ENCODE measurements around the gene HBD.
"Not testable (repeated sequence)": the region's sequence is repeated elsewhere in the genome, so short reads cannot be mapped to it uniquely, and the experiment has no call there.

Gene HBD

GRCh38 chr11:5266609-5267008, 32.3 kb upstream of the HBD start:
- no peak for TF ChIP-seq GLIS3 (CRISPR knock-in tag; IDR thresholded peaks at IDR 0.05)
- no peak for TF ChIP-seq PPARA (CRISPR knock-in tag; IDR thresholded peaks at IDR 0.05; ENCODE audit: borderline replicate concordance)
- TF ChIP-seq, protein P1, sequence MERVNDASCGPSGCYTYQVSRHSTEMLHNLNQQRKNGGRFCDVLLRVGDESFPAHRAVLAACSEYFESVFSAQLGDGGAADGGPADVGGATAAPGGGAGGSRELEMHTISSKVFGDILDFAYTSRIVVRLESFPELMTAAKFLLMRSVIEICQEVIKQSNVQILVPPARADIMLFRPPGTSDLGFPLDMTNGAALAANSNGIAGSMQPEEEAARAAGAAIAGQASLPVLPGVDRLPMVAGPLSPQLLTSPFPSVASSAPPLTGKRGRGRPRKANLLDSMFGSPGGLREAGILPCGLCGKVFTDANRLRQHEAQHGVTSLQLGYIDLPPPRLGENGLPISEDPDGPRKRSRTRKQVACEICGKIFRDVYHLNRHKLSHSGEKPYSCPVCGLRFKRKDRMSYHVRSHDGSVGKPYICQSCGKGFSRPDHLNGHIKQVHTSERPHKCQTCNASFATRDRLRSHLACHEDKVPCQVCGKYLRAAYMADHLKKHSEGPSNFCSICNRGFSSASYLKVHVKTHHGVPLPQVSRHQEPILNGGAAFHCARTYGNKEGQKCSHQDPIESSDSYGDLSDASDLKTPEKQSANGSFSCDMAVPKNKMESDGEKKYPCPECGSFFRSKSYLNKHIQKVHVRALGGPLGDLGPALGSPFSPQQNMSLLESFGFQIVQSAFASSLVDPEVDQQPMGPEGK (CRISPR knock-in tag; IDR thresholded peaks at IDR 0.05; ENCODE audit: borderline replicate concordance): no peak
- TF ChIP-seq BACH2 (CRISPR knock-in tag; IDR thresholded peaks at IDR 0.05; ENCODE audit: borderline replicate concordance): no peak
- TF ChIP-seq ISL1 (CRISPR knock-in tag; IDR thresholded peaks at IDR 0.05): no peak
- TF ChIP-seq ZNF8 (CRISPR knock-in tag; IDR thresholded peaks at IDR 0.05): no peak
- TF ChIP-seq ESRRG (CRISPR knock-in tag; IDR thresholded peaks at IDR 0.05): no peak
- no peak for ATAC-seq

- TF ChIP-seq BACH2 (CRISPR knock-in tag; IDR thresholded peaks at IDR 0.05; ENCODE audit: borderline replicate concordance) (no peak), TOX (CRISPR knock-in tag; IDR thresholded peaks at IDR 0.05; ENCODE audit: borderline replicate concordance) (no peak), CSRNP3 (CRISPR knock-in tag; IDR thresholded peaks at IDR 0.05) (no peak), TCF4 (CRISPR knock-in tag; IDR thresholded peaks at IDR 0.05; ENCODE audit: borderline replicate concordance) (no peak), ISL1 (CRISPR knock-in tag; IDR thresholded peaks at IDR 0.05) (no peak), ZC3H10 (CRISPR knock-in tag; IDR thresholded peaks at IDR 0.05) (no peak), ZNF8 (CRISPR knock-in tag; IDR thresholded peaks at IDR 0.05) (no peak), ARNTL (CRISPR knock-in tag; IDR thresholded peaks at IDR 0.05; ENCODE audit: borderline replicate concordance, low read depth) (no peak), SNAI2 (CRISPR knock-in tag; IDR thresholded peaks at IDR 0.05) (no peak), OSR1 (CRISPR knock-in tag; IDR thresholded peaks at IDR 0.05) (no peak), ZFP30 (CRISPR knock-in tag; IDR thresholded peaks at IDR 0.05) (no peak), ZNF70 (CRISPR knock-in tag; IDR thresholded peaks at IDR 0.05) (no peak), PPARA (CRISPR knock-in tag; IDR thresholded peaks at IDR 0.05; ENCODE audit: borderline replicate concordance) (no peak)
- TF ChIP-seq, protein P2, sequence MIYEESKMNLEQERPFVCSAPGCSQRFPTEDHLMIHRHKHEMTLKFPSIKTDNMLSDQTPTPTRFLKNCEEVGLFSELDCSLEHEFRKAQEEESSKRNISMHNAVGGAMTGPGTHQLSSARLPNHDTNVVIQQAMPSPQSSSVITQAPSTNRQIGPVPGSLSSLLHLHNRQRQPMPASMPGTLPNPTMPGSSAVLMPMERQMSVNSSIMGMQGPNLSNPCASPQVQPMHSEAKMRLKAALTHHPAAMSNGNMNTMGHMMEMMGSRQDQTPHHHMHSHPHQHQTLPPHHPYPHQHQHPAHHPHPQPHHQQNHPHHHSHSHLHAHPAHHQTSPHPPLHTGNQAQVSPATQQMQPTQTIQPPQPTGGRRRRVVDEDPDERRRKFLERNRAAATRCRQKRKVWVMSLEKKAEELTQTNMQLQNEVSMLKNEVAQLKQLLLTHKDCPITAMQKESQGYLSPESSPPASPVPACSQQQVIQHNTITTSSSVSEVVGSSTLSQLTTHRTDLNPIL (CRISPR knock-in tag; IDR thresholded peaks at IDR 0.05; ENCODE audit: low read depth): no peak
- ATAC-seq: no peak
Measured at GRCh38 chr11:5265832-5266231, 31.5 kb upstream of the HBD start.

DNA sequence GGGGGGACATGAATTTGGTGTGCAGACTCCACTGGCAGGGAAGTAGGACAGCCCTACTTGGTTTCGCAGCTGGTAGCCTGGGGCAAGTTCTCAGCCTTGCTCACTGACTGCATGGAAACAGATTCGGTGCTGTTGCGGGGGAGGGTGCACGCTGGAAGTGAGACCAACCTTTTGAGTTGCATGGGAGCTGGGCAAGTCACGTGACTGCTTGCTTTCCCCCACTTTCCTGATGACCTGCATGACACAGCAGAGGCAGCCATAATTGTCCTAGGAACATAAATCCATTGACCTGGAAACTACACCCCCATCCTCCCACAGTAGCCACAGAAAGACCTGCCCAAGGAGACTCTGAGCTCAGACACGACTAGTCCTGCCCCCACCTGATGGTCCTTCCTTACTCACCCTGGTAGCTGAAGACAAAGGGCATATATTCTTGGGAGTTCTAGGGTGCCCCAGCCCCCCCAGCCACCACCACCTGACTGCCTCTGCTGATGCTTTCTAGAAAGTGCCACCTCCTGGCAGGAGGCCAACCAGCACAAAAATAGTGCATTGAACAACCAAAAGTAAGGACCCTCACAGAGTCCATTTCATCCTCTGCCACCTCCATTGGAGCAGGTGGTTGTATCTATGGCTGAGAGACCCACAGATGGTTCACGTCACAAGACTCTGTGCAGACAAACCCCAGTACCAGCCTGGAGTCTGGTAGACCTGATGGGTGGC, 24.4 kb upstream of the HBD start:
- no peak for TF ChIP-seq ZNF70 (CRISPR knock-in tag; IDR thresholded peaks at IDR 0.05)
- ATAC-seq: no peak

DNA sequence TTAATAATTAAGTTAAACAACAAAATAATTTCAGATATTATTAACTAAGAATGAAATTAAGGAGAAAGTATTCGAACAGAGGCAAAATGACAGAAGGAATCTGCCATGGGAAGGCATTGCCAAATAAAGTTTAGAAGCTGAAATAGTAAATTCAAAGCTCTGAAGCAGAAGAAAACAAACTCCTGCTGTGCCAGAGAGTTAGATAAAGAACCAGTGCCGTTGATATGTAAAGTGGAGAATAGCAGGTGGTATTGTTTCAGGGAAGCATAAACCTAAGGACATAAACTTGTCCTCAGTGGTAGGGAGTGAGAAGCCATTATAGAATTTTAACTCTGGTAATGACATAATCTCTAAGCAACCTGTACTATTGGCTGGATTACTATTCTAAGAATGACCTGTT, 23.0 kb upstream of the HBD start:
- no peak for ATAC-seq
- TF ChIP-seq POU6F1 (CRISPR knock-in tag; IDR thresholded peaks at IDR 0.05; ENCODE audit: borderline replicate concordance, low read depth) (no peak), ARNTL (CRISPR knock-in tag; IDR thresholded peaks at IDR 0.05; ENCODE audit: borderline replicate concordance, low read depth) (no peak), ZNF70 (CRISPR knock-in tag; IDR thresholded peaks at IDR 0.05) (no peak), TOX (CRISPR knock-in tag; IDR thresholded peaks at IDR 0.05; ENCODE audit: borderline replicate concordance) (no peak), CSDC2 (CRISPR knock-in tag; IDR thresholded peaks at IDR 0.05) (no peak), SNAI2 (CRISPR knock-in tag; IDR thresholded peaks at IDR 0.05) (no peak), ISL1 (CRISPR knock-in tag; IDR thresholded peaks at IDR 0.05) (no peak), GLIS3 (CRISPR knock-in tag; IDR thresholded peaks at IDR 0.05) (no peak), BACH2 (CRISPR knock-in tag; IDR thresholded peaks at IDR 0.05; ENCODE audit: borderline replicate concordance) (no peak), TCF4 (CRISPR knock-in tag; IDR thresholded peaks at IDR 0.05; ENCODE audit: borderline replicate concordance) (no peak), ZNF8 (CRISPR knock-in tag; IDR thresholded peaks at IDR 0.05) (no peak), ZNF565 (CRISPR knock-in tag; conservative IDR thresholded peaks at IDR 0.05; ENCODE audit: low read depth) (no peak), ZFP3 (CRISPR knock-in tag; IDR thresholded peaks at IDR 0.05) (no peak)
- TF ChIP-seq, protein P2 (CRISPR knock-in tag; IDR thresholded peaks at IDR 0.05; ENCODE audit: low read depth): no peak
- TF ChIP-seq, protein P1 (CRISPR knock-in tag; IDR thresholded peaks at IDR 0.05; ENCODE audit: borderline replicate concordance): no peak

DNA sequence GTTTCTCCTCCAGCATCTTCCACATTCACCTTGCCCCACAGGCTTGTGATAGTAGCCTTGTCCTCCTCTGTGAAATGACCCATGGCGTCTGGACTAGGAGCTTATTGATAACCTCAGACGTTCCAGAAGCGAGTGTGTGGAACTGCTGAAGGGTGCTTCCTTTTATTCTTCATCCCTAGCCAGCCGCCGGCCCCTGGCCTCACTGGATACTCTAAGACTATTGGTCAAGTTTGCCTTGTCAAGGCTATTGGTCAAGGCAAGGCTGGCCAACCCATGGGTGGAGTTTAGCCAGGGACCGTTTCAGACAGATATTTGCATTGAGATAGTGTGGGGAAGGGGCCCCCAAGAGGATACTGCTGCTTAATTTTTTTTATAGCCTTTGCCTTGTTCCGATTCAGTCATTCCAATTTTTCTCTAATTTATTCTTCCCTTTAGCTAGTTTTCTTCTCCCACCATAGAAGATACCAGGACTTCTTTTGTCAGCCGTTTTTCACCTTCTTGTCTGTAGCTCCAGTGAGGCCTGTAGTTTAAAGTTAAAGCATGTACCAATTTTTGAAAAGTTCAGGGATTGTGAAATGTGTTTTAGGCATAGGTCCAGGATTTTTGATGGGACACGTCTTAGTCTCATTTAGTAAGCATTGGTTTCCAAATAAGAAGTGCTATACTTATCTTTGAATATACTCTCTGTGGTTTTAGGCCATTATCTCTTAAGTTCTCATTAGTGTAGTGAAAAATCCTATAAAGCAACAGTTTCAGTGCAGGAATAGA, 20.5 kb upstream of the HBD start, which contains the start of gene HBG2:
HBG2 (minus strand) TSS at position 136 of the 768 bp plus-strand sequence; CDS start at position 83, 53 bp downstream.
- ATAC-seq: not testable (repeated sequence)

DNA sequence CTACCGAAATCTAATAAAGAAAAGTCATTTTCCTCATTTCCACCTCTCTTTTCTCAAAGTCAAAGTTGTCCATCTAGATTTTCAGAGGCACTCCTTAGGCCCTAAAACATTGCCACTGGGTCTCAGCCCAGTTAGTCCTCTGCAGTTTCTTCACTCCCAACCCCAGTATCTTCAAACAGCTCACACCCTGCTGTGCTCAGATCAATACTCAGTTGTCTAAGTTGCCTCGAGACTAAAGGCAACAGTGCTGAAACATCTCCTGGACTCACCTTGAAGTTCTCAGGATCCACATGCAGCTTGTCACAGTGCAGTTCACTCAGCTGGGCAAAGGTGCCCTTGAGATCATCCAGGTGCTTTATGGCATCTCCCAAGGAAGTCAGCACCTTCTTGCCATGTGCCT, 19.7 kb upstream of the HBD start:
- ATAC-seq: not testable (repeated sequence)

Measured in SK-N-SH treated with all-trans-retinoic acid at 6 μM for 48 hours (cell line).